HepG2 (cell line): ENCODE measurements around the gene ZG16.
"Not testable (repeated sequence)": the region's sequence is repeated elsewhere in the genome, so short reads cannot be mapped to it uniquely, and the experiment has no call there.

Source experiments
- GTF2F1 ChIP-seq: fragments of 150-350 bp; IDR thresholded peaks from 2 replicates; pipeline ENCODE4 v1.6.1; 2014; ENCODE audit warnings: low read length
- POLR2A ChIP-seq, 2 experiments: IDR thresholded peaks; 2 replicates each; pipeline ENCODE4 v1.6.1; 2011; ENCODE audit warnings: low read depth in 2 of 2, low read length in 2 of 2, mild to moderate bottlenecking in 1 of 2, moderate library complexity in 1 of 2; ENCODE audit not compliant: insufficient read depth in 1 of 2
- TEAD2 ChIP-seq: sonication (generic); formaldehyde crosslinking; IDR thresholded peaks from 2 replicates; pipeline ENCODE4 v1.9.0; 2021; ENCODE audit warnings: missing genetic modification reagents

DNA sequence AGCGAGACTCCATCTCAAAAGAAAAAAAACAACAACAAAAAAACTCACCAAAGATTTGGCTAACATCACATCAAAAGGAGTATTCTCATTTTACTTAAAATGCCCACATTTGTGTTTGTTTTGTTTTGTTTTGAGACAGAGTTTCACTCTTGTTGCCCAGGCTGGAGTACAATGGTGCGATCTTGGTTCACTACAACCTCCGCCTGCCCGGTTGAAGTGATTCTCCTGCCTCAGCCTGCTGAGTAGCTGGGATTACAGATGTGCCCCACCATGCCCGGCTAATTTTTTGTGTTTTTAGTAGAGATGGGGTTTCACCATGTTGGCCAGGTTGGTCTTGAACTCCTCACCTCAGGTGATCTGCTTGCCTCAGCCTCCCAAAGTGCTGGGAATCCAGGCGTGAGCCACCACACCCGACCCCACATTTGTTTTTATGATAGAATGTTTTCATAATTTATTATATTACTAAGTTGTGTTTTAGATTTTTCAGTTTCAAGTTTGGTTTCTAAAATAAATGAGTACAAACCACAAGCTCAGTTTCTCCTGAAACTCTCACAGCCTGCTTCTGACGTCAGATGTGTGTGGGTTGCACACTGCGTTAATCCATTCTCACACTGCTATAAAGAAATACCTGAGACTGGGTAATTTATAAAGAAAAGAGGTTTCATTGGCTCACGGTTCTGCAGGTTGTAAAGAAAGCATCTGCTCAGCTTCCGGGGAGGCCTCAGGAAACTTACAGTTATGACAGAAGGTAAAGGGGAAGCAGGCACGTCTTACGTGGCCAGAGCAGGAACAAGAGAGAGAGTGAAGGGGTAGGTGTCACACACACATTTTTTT is 46.1 kb upstream of the ZG16 start:
- TF ChIP-seq POLR2A (IDR thresholded peaks at IDR 0.05; ENCODE audit: insufficient read depth in 1 of 2, low read depth in 2 of 2, low read length in 2 of 2); GTF2F1; TEAD2 (CRISPR knock-in tag): not testable (repeated sequence)
